Activated CD8-positive, alpha-beta T cell treated with anti-CD3 and anti-CD28 coated beads for 36 hours (primary cell): ENCODE data around the gene SPATA16. TPM values are rescaled to one million over a fixed set of nuclear protein-coding genes. Genes with fewer than 3 reads are reported as not detected.

Source experiments
- ATAC-seq: fragments of 200-7000 bp; cut with Tn5 transposase; one replicate; pipeline ENCODE4 v1.10.0; 2021; ENCODE audit warnings: mild to moderate bottlenecking, moderate library complexity
- CTCF ChIA-PET: fragments of 350-600 bp; sonication (Branson Sonifier 250); formaldehyde crosslinking; loops from one replicate; lab custom pipeline; 2021; ENCODE audit warnings: antibody characterized with exemption; lab: Charles Lee
- POLR2A ChIA-PET: fragments of 350-600 bp; sonication (Branson Sonifier 250); formaldehyde crosslinking; loops from one replicate; lab custom pipeline; 2021; ENCODE audit warnings: antibody characterized with exemption; lab: Charles Lee
- DNase-seq: peaks from one replicate; pipeline ENCODE4 v3.0.0-alpha.2; 2020
- H3K27ac Mint-ChIP-seq: one replicate; pipeline ENCODE4 v1.8.0; 2021; ENCODE audit warnings: mild to moderate bottlenecking, mixed read lengths
- H3K27me3 Mint-ChIP-seq: one replicate; pipeline ENCODE4 v1.8.0; 2021; ENCODE audit warnings: mixed read lengths
- H3K36me3 Mint-ChIP-seq: one replicate; pipeline ENCODE4 v1.8.0; 2021; ENCODE audit warnings: low read depth, mixed read lengths
- H3K4me1 Mint-ChIP-seq: one replicate; pipeline ENCODE4 v1.8.0; 2021; ENCODE audit warnings: low read depth, mixed read lengths
- H3K4me3 Mint-ChIP-seq: one replicate; pipeline ENCODE4 v1.8.0; 2021; ENCODE audit warnings: mild to moderate bottlenecking, moderate library complexity, mixed read lengths
- H3K9me3 Mint-ChIP-seq: one replicate; pipeline ENCODE4 v1.8.0; 2021; ENCODE audit warnings: mixed read lengths
- CTCF ChIP-seq: fragments of 200-600 bp; IDR thresholded peaks from one replicate; pipeline ENCODE4 v1.8.0; 2022; ENCODE audit warnings: antibody characterized with exemption, mild to moderate bottlenecking
- intact Hi-C: fragments of 100-400 bp; cut with micrococcal nuclease; formaldehyde crosslinking; loops from one replicate; pipeline ENCODE4 v1.10.0; 2022
- total RNA-seq, 2 experiments: library from RNA; stranded (reverse); gene quantifications; one replicate each; pipeline ENCODE4 v1.2.3, GENCODE V29; 2021

Gene SPATA16
- total RNA-seq, 2 experiments from 2014 or later = not detected

GRCh38 chr3:173092038-173092437 lies 49.0 kb downstream of the SPATA16 start:
- ChIA-PET POLR2A (no interaction called here), CTCF (no interaction called here)
- Mint-ChIP-seq H3K4me1 (no peaks in the 10 kb centered on the region), H3K36me3 (no peaks in the 10 kb centered on the region), H3K27ac (no peak overlapping the region), H3K9me3 (peaks cover 3% of the 10 kb centered on the region), H3K4me3 (no peak overlapping the region), H3K27me3 (no peaks in the 10 kb centered on the region)
- ATAC-seq (no peak), DNase-seq (no peak)
- intact Hi-C loops = no loop called here
- TF ChIP-seq CTCF = no peak

GRCh38 chr3:173090492-173090891 lies 50.5 kb downstream of the SPATA16 start:
- DNase-seq = no peak
- TF ChIP-seq CTCF = no peak
- CTCF ChIA-PET = no interaction called here
- Mint-ChIP-seq H3K27ac (no peak overlapping the region), H3K36me3 (no peaks in the 10 kb centered on the region), H3K27me3 (no peaks in the 10 kb centered on the region), H3K4me1 (no peaks in the 10 kb centered on the region), H3K9me3 (peaks cover 5% of the 10 kb centered on the region), H3K4me3 (no peak overlapping the region)
- ATAC-seq = no peak
- POLR2A ChIA-PET = no interaction called here
- intact Hi-C loops = no loop called here

- ATAC-seq = no peak
- H3K36me3 Mint-ChIP-seq = no peaks in the 10 kb centered on the region
- H3K4me3 Mint-ChIP-seq = no peak overlapping the region
- DNase-seq = no peak
- H3K27me3 Mint-ChIP-seq = no peaks in the 10 kb centered on the region
- ChIA-PET POLR2A (no interaction called here), CTCF (no interaction called here)
- peaks cover 5% of the 10 kb centered on the region for H3K9me3 Mint-ChIP-seq
- no peak overlapping the region for H3K27ac Mint-ChIP-seq
- no peaks in the 10 kb centered on the region for H3K4me1 Mint-ChIP-seq
- intact Hi-C loops = no loop called here
- no peak for TF ChIP-seq CTCF
These were observed 51.8 kb downstream of the SPATA16 start for GRCh38 chr3:173089283-173089682.

- DNase-seq (no peak), ATAC-seq (no peak)
- no peaks in the 10 kb centered on the region for H3K36me3 Mint-ChIP-seq
- H3K4me1 Mint-ChIP-seq = no peaks in the 10 kb centered on the region
- CTCF ChIA-PET = no interaction called here
- H3K4me3 Mint-ChIP-seq = no peak overlapping the region
- no peaks in the 10 kb centered on the region for H3K27me3 Mint-ChIP-seq
- no peak overlapping the region for H3K27ac Mint-ChIP-seq
- TF ChIP-seq CTCF = no peak
- peaks cover 5% of the 10 kb centered on the region for H3K9me3 Mint-ChIP-seq
- POLR2A ChIA-PET = no interaction called here
- intact Hi-C loops = no loop called here
These were observed 62.5 kb downstream of the SPATA16 start for GRCh38 chr3:173078525-173078924.

GRCh38 chr3:173066044-173067004 lies 74.7 kb downstream of the SPATA16 start:
- ATAC-seq = no peak
- Mint-ChIP-seq H3K4me1 (no peaks in the 10 kb centered on the region), H3K27me3 (no peaks in the 10 kb centered on the region), H3K27ac (no peak overlapping the region), H3K9me3 (peaks cover 7% of the 10 kb centered on the region), H3K4me3 (no peak overlapping the region), H3K36me3 (no peaks in the 10 kb centered on the region)
- ChIA-PET CTCF (no interaction called here), POLR2A (no interaction called here)
- intact Hi-C loops = no loop called here
- no peak for TF ChIP-seq CTCF
- DNase-seq = no peak
